Measurements from ENCODE around the gene LAIR2. TPM values are rescaled to one million over a fixed set of nuclear protein-coding genes. Genes with fewer than 3 reads are reported as not detected.

LAIR2 gene
- polyA plus RNA-seq (2013, experiment 1 of 2), result not detected
- polyA plus RNA-seq (2013, experiment 2 of 2), result not detected

DNA sequence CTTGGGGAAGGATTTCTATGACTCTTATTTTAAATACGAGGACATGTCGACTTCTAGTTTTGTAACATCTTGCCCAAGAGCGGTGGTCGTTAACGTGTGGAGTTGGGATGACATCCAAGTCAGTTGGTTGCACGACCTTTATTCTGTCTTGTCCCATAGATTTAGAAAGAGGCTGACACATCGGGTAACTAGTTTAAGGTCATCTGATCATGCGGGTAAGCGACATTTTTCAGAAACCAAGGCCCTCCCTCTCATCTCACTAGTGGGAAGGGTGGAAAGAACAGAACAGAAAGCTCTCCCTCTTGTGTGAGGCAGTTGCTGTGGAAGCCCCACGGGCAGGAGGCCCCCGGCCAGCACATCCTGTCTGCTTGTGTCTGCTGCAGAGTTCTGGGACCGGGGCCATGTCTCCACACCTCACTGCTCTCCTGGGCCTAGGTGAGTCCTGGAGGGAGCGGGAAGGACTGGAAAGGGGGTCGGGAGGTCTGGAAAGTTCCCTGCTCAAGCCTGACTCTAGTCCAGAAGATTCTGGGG is at the start of gene LAIR2:
TSS of gene LAIR2 (plus strand) at position 314 of the 531 bp plus-strand sequence. CDS start at position 402, 88 bp downstream.
- Histone ChIP-seq H2AK5ac (ENCODE audit: low read length) (no peak within 1 kb of the TSS), H3K79me1 (ENCODE audit: low read length) (no peaks in the 10 kb centered on the region), H3K36me3 (ENCODE audit: control insufficient read depth, insufficient read depth, low read length) (no peaks in the 10 kb centered on the region), H3K4me2 (ENCODE audit: low read length) (no peak within 1 kb of the TSS), H2BK15ac (replicated peaks; ENCODE audit: low read depth) (no peak within 1 kb of the TSS), H3K18ac (ENCODE audit: low read length) (no peak within 1 kb of the TSS), H3K56ac (ENCODE audit: low read length) (no peak within 1 kb of the TSS), H3K23ac (ENCODE audit: low read length) (no peak within 1 kb of the TSS), H3K27me3 (ENCODE audit: insufficient read depth, low read length, poor library complexity) (no peaks in the 10 kb centered on the region), H3K4me3 (ENCODE audit: low read length) (no peak within 1 kb of the TSS), H4K5ac (ENCODE audit: low read length) (no peak within 1 kb of the TSS), H3K9ac (ENCODE audit: low read length) (no peak within 1 kb of the TSS), H2BK5ac (ENCODE audit: low read length) (no peak within 1 kb of the TSS), H3K4ac (ENCODE audit: low read depth, low read length) (no peak within 1 kb of the TSS), H3K4me1 (ENCODE audit: control insufficient read depth, low read depth, low read length) (no peaks in the 10 kb centered on the region), H4K8ac (ENCODE audit: low read depth, low read length) (no peak within 1 kb of the TSS), H3K79me2 (ENCODE audit: control insufficient read depth, insufficient read depth, low read length) (no peaks in the 10 kb centered on the region), H3K27ac (ENCODE audit: low read depth, low read length) (no peak within 1 kb of the TSS), H2BK120ac (ENCODE audit: low read depth, low read length) (no peak within 1 kb of the TSS)
- no peak for DNase-seq
- no CpG with 5 or more reads among the region's 14 CpGs for WGBS (ENCODE audit: extremely low coverage, insufficient coverage, low lambda C conversion rate)

- Histone ChIP-seq H3K56ac (ENCODE audit: low read length) (no peak overlapping the region), H3K27me3 (ENCODE audit: insufficient read depth, low read length, poor library complexity) (no peaks in the 10 kb centered on the region), H3K4me2 (ENCODE audit: low read length) (no peak overlapping the region), H3K9ac (ENCODE audit: low read length) (no peak overlapping the region), H3K36me3 (ENCODE audit: control insufficient read depth, insufficient read depth, low read length) (peaks cover 51% of the 10 kb centered on the region), H2BK120ac (ENCODE audit: low read depth, low read length) (no peak overlapping the region), H4K8ac (ENCODE audit: low read depth, low read length) (no peak overlapping the region), H3K27ac (ENCODE audit: low read depth, low read length) (no peak overlapping the region), H3K23ac (ENCODE audit: low read length) (no peak overlapping the region), H3K4ac (ENCODE audit: low read depth, low read length) (no peak overlapping the region), H3K79me1 (ENCODE audit: low read length) (peaks cover 37% of the 10 kb centered on the region), H2AK5ac (ENCODE audit: low read length) (no peak overlapping the region), H4K5ac (ENCODE audit: low read length) (no peak overlapping the region), H3K4me1 (ENCODE audit: control insufficient read depth, low read depth, low read length) (no peaks in the 10 kb centered on the region), H2BK15ac (replicated peaks; ENCODE audit: low read depth) (no peak overlapping the region), H3K79me2 (ENCODE audit: control insufficient read depth, insufficient read depth, low read length) (peaks cover 38% of the 10 kb centered on the region), H3K18ac (ENCODE audit: low read length) (no peak overlapping the region), H3K4me3 (ENCODE audit: low read length) (no peak overlapping the region), H2BK5ac (ENCODE audit: low read length) (no peak overlapping the region)
- DNase-seq, result no peak
- WGBS (ENCODE audit: extremely low coverage, insufficient coverage, low lambda C conversion rate), result no CpG with 5 or more reads among the region's 31 CpGs
Observed at GRCh38 chr19:54453921-54454780, 48.5 kb upstream of the LAIR2 start.

DNA sequence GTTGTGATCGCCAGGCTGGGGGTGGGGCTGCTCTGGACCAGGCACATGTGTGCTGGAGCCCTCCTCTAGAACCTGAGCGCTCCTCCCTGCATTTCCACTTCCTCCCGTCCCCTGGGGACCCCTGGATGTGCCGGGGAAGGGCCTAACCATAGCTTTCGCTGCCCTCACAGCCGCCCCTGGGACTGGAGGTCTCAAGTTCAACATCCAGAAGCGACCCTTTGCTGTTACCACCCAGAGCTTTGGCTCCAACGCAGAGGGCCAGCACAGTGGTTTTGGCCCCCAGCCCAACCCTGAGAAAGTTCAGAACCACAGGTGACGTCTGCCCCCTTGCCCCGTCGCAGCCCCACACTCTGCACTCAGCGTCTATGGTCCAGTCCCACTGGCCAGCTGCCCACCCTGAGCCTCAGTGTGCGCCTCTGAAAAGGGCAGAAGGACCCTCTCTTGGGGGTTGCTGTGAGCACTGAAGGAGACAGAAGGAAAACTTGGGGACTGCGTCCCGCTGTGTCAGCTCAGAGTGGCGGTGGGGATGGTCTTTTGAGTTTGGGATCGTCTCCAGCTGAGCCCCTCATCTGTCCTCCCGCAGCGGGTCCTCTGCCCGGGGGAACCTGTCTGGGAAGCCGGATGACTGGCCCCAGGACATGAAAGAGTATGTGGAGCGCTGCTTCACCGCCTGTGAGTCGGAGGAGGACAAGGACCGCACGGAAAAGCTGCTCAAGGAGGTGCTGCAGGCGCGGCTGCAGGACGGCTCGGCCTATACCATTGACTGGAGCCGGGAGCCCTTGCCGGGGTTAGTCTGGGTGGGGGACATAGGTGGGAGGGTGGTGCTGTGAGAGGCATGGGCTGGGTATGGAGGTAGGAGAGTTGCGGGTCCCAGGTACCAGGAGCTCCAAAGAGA is 47.6 kb upstream of the LAIR2 start:
- Histone ChIP-seq H2BK15ac (replicated peaks; ENCODE audit: low read depth) (no peak overlapping the region), H3K9ac (ENCODE audit: low read length) (no peak overlapping the region), H3K23ac (ENCODE audit: low read length) (no peak overlapping the region), H3K56ac (ENCODE audit: low read length) (no peak overlapping the region), H3K4me2 (ENCODE audit: low read length) (no peak overlapping the region), H2BK120ac (ENCODE audit: low read depth, low read length) (no peak overlapping the region), H3K27ac (ENCODE audit: low read depth, low read length) (no peak overlapping the region), H4K8ac (ENCODE audit: low read depth, low read length) (no peak overlapping the region), H3K79me2 (ENCODE audit: control insufficient read depth, insufficient read depth, low read length) (peaks cover 33% of the 10 kb centered on the region), H3K27me3 (ENCODE audit: insufficient read depth, low read length, poor library complexity) (no peaks in the 10 kb centered on the region), H3K36me3 (ENCODE audit: control insufficient read depth, insufficient read depth, low read length) (peaks cover 53% of the 10 kb centered on the region), H3K18ac (ENCODE audit: low read length) (no peak overlapping the region), H3K4me3 (ENCODE audit: low read length) (no peak overlapping the region), H2BK5ac (ENCODE audit: low read length) (no peak overlapping the region), H3K4ac (ENCODE audit: low read depth, low read length) (no peak overlapping the region), H4K5ac (ENCODE audit: low read length) (no peak overlapping the region), H3K4me1 (ENCODE audit: control insufficient read depth, low read depth, low read length) (no peaks in the 10 kb centered on the region), H3K79me1 (ENCODE audit: low read length) (peaks cover 41% of the 10 kb centered on the region), H2AK5ac (ENCODE audit: low read length) (no peak overlapping the region)
- WGBS (ENCODE audit: extremely low coverage, insufficient coverage, low lambda C conversion rate), result no CpG with 5 or more reads among the region's 33 CpGs
- no peak for DNase-seq

DNA sequence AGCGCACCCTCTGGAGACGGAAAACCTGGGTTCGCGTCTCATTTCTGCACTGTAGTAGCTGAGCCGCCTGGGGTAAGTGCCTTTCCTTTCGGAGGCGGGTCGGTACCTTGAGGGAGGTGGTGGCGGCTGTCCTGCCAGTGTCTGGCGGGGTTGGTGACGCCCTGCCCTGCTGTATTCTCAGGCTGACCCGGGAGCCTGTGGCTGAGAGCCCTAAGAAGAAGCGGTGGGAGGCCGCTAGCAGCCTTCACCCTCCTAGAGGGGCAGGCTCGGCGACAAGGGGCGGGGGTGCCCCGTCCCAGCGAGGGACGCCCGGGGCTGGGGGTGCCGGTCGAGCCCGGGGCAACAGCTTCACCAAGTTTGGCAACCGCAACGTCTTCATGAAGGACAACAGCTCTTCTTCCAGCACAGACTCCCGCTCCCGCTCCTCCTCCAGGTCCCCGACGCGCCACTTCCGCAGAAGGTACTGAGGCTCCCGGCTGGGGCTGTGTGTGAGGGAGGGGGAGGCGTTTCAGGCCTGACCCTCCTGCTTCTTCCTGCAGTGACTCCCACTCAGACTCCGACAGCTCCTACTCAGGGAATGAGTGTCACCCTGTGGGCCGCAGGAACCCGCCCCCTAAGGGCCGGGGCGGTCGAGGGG is 46.7 kb upstream of the LAIR2 start:
- H3K23ac ChIP-seq (ENCODE audit: low read length), result no peak overlapping the region
- no peak overlapping the region for H3K4ac ChIP-seq (ENCODE audit: low read depth, low read length)
- no peak overlapping the region for H2BK5ac ChIP-seq (ENCODE audit: low read length)
- H3K36me3 ChIP-seq (ENCODE audit: control insufficient read depth, insufficient read depth, low read length), result peaks cover 53% of the 10 kb centered on the region
- no CpG with 5 or more reads among the region's 40 CpGs for WGBS (ENCODE audit: extremely low coverage, insufficient coverage, low lambda C conversion rate)
- H3K27ac ChIP-seq (ENCODE audit: low read depth, low read length), result no peak overlapping the region
- no peak overlapping the region for H2AK5ac ChIP-seq (ENCODE audit: low read length)
- H4K5ac ChIP-seq (ENCODE audit: low read length), result no peak overlapping the region
- no peak for DNase-seq
- no peaks in the 10 kb centered on the region for H3K4me1 ChIP-seq (ENCODE audit: control insufficient read depth, low read depth, low read length)
- H3K27me3 ChIP-seq (ENCODE audit: insufficient read depth, low read length, poor library complexity), result no peaks in the 10 kb centered on the region
- peaks cover 41% of the 10 kb centered on the region for H3K79me1 ChIP-seq (ENCODE audit: low read length)
- H3K79me2 ChIP-seq (ENCODE audit: control insufficient read depth, insufficient read depth, low read length), result peaks cover 24% of the 10 kb centered on the region
- H3K4me2 ChIP-seq (ENCODE audit: low read length), result no peak overlapping the region
- H2BK15ac ChIP-seq (replicated peaks; ENCODE audit: low read depth), result no peak overlapping the region
- no peak overlapping the region for H3K9ac ChIP-seq (ENCODE audit: low read length)
- no peak overlapping the region for H4K8ac ChIP-seq (ENCODE audit: low read depth, low read length)
- no peak overlapping the region for H3K4me3 ChIP-seq (ENCODE audit: low read length)
- H2BK120ac ChIP-seq (ENCODE audit: low read depth, low read length), result no peak overlapping the region
- no peak overlapping the region for H3K56ac ChIP-seq (ENCODE audit: low read length)
- H3K18ac ChIP-seq (ENCODE audit: low read length), result no peak overlapping the region

DNA sequence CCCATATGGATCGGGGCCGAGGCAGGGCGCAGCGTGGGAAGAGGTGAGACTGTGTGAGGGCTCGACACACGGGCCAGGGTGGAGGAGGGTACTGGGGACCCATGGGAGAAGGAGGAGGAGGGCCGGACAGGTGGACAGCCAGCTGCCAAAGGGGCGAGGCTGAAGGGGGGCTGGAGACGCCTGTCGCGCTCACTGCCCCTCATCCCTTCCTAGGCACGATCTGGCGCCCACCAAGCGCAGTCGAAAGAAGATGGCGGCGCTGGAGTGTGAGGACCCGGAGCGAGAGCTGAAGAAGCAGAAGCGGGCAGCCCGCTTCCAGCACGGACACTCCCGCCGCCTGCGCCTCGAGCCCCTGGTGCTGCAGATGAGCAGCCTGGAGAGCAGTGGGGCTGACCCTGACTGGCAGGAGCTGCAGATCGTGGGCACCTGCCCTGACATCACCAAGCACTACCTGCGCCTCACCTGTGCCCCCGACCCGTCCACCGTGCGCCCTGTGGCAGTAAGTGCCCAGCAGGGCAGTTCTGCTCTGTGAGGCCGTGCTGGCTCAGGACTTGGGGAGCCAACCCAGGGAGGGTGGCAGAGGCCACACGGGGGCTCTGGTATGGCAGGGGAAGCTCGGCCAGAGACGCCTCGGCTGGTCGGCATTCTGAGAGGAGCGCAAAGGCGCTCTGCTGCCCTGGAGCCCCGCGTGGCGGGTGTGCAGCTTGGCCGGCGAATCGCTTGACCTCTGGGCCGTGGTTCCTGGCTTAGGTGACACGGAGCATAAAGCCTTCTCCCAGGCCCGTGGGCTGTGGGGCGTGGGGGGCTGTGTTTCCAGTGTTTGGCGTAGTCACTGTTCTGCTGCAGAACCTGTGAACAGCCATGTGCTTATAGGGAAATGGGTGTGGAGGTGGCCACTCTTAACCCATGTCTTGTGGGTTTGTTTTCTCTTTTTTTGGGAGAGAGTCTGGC is 45.9 kb upstream of the LAIR2 start:
- H3K79me2 ChIP-seq (ENCODE audit: control insufficient read depth, insufficient read depth, low read length), result peaks cover 16% of the 10 kb centered on the region
- no peaks in the 10 kb centered on the region for H3K4me1 ChIP-seq (ENCODE audit: control insufficient read depth, low read depth, low read length)
- H3K27ac ChIP-seq (ENCODE audit: low read depth, low read length), result no peak overlapping the region
- no peak overlapping the region for H2AK5ac ChIP-seq (ENCODE audit: low read length)
- no peak overlapping the region for H3K4me2 ChIP-seq (ENCODE audit: low read length)
- no peak overlapping the region for H2BK5ac ChIP-seq (ENCODE audit: low read length)
- no peak overlapping the region for H3K4ac ChIP-seq (ENCODE audit: low read depth, low read length)
- H3K36me3 ChIP-seq (ENCODE audit: control insufficient read depth, insufficient read depth, low read length), result peaks cover 53% of the 10 kb centered on the region
- no peak overlapping the region for H4K8ac ChIP-seq (ENCODE audit: low read depth, low read length)
- no peak overlapping the region for H2BK15ac ChIP-seq (replicated peaks; ENCODE audit: low read depth)
- no peak overlapping the region for H3K4me3 ChIP-seq (ENCODE audit: low read length)
- H3K56ac ChIP-seq (ENCODE audit: low read length), result no peak overlapping the region
- no peak overlapping the region for H3K18ac ChIP-seq (ENCODE audit: low read length)
- H3K23ac ChIP-seq (ENCODE audit: low read length), result no peak overlapping the region
- no CpG with 5 or more reads among the region's 51 CpGs for WGBS (ENCODE audit: extremely low coverage, insufficient coverage, low lambda C conversion rate)
- H4K5ac ChIP-seq (ENCODE audit: low read length), result no peak overlapping the region
- H2BK120ac ChIP-seq (ENCODE audit: low read depth, low read length), result no peak overlapping the region
- no peak for DNase-seq
- H3K79me1 ChIP-seq (ENCODE audit: low read length), result peaks cover 33% of the 10 kb centered on the region
- H3K9ac ChIP-seq (ENCODE audit: low read length), result no peak overlapping the region
- H3K27me3 ChIP-seq (ENCODE audit: insufficient read depth, low read length, poor library complexity), result no peaks in the 10 kb centered on the region

All from mesendoderm (in vitro differentiated cells).